SK-N-SH (cell line): Measurements from ENCODE around the gene TTC9. TPM values are rescaled to one million over a fixed set of nuclear protein-coding genes. Genes with fewer than 3 reads are reported as not detected.

Experiments used
- CTCF ChIA-PET: fragments of 300-600, 350-600 bp; formaldehyde crosslinking; extraction: SDS; loops from one replicate; lab custom pipeline; 2021; lab: Yijun Ruan, JAX
- POLR2A ChIA-PET: fragments of 350-600 bp; sonication (Branson Sonifier 250); formaldehyde crosslinking; extraction: SDS; loops from one replicate; lab custom pipeline; 2020; ENCODE audit warnings: antibody characterized with exemption, inconsistent platforms; lab: Yijun Ruan, JAX
- DNase-seq: peaks from one replicate; pipeline ENCODE4 v3.0.0; 2012
- H2AFZ ChIP-seq: fragments of 200-600 bp; sonication (generic); 2 replicates; pipeline ENCODE4 v1.8.1; 2016; ENCODE audit warnings: antibody characterized with exemption, mild to moderate bottlenecking, low read depth
- H3F3A ChIP-seq: fragments of 200-600 bp; sonication (generic); replicated peaks from 2 replicates; pipeline ENCODE3; 2016; ENCODE audit warnings: antibody characterized with exemption, mild to moderate bottlenecking; ENCODE audit not compliant: insufficient read depth
- H3K27ac ChIP-seq, 2 experiments: fragments of 200-500 bp in 1 of 2; fragments of 200-600 bp in 1 of 2; sonication (Bioruptor generic) in 1 of 2; sonication (generic), shearing (Covaris generic) in 1 of 2; 2 replicates each; pipeline versions ENCODE4 v1.5.1 to v1.6.1; 2014 to 2016; ENCODE audit warnings: low read depth in 2 of 2, inconsistent platforms in 1 of 2, low read length in 1 of 2, mild to moderate bottlenecking in 1 of 2, mixed read lengths in 1 of 2
- H3K27me3 ChIP-seq: fragments of 200-600 bp; sonication (generic), shearing (Covaris generic); 2 replicates; pipeline ENCODE4 v1.6.1; 2016; ENCODE audit warnings: mixed run types; ENCODE audit not compliant: insufficient read depth
- H3K36me3 ChIP-seq, 2 experiments: fragments of 200-500 bp in 1 of 2; fragments of 200-600 bp in 1 of 2; sonication (Bioruptor generic) in 1 of 2; sonication (generic) in 1 of 2; replicated peaks in 1 of 2; 2 replicates each; pipeline versions ENCODE3 to v1.5.1; 2014 to 2016; ENCODE audit warnings: low read length in 1 of 2, mild to moderate bottlenecking in 1 of 2; ENCODE audit not compliant: insufficient read depth in 2 of 2, control insufficient read depth in 1 of 2
- H3K4me1 ChIP-seq, 2 experiments: fragments of 200-500 bp in 1 of 2; fragments of 200-600 bp in 1 of 2; sonication (Bioruptor generic) in 1 of 2; sonication (generic), shearing (Covaris generic) in 1 of 2; 2 replicates each; pipeline versions ENCODE4 v1.5.1 to v1.6.1; 2014 to 2016; ENCODE audit warnings: low read depth in 1 of 2, low read length in 1 of 2, mixed run types in 1 of 2; ENCODE audit not compliant: insufficient read depth in 2 of 2, control insufficient read depth in 1 of 2
- H3K4me2 ChIP-seq: fragments of 200-600 bp; sonication (generic), shearing (Covaris generic); 2 replicates; pipeline ENCODE4 v1.6.1; 2017; ENCODE audit warnings: mixed run types
- H3K4me3 ChIP-seq, 2 experiments: fragments of 200-500 bp in 1 of 2; fragments of 200-600 bp in 1 of 2; sonication (Bioruptor generic) in 1 of 2; sonication (generic), shearing (Covaris generic) in 1 of 2; 2 replicates each; pipeline versions ENCODE4 v1.5.1 to v1.8.1; 2014 to 2016; ENCODE audit warnings: low read depth in 2 of 2, inconsistent platforms in 1 of 2, low read length in 1 of 2, mild to moderate bottlenecking in 1 of 2, mixed read lengths in 1 of 2, moderate library complexity in 1 of 2
- H3K79me2 ChIP-seq: fragments of 200-600 bp; sonication (generic); 2 replicates; pipeline ENCODE4 v1.8.1; 2017; ENCODE audit warnings: mild to moderate bottlenecking; ENCODE audit not compliant: insufficient read depth
- H3K9ac ChIP-seq: fragments of 200-600 bp; sonication (generic); 2 replicates; pipeline ENCODE4 v1.6.1; 2017; ENCODE audit warnings: mixed run types
- H3K9me2 ChIP-seq: fragments of 200-600 bp; sonication (generic); 2 replicates; pipeline ENCODE4 v1.6.1; 2017; ENCODE audit warnings: mixed run types
- H3K9me3 ChIP-seq: fragments of 200-600 bp; sonication (generic); 2 replicates; pipeline ENCODE4 v1.6.1; 2017; ENCODE audit warnings: mixed run types, mild to moderate bottlenecking, moderate library complexity
- H4K20me1 ChIP-seq: fragments of 200-600 bp; sonication (generic); 2 replicates; pipeline ENCODE4 v1.6.1; 2017; ENCODE audit warnings: mild to moderate bottlenecking, mixed run types; ENCODE audit not compliant: insufficient read depth
- FOXJ3 ChIP-seq: sonication (generic); formaldehyde crosslinking; IDR thresholded peaks from 2 replicates; pipeline ENCODE4 v1.5.1; 2020; ENCODE audit warnings: mild to moderate bottlenecking, missing genetic modification reagents
- FOXM1 ChIP-seq: IDR thresholded peaks from 2 replicates; pipeline ENCODE4 v1.4.0; 2012; ENCODE audit warnings: low read depth, mild to moderate bottlenecking
- GABPA ChIP-seq: IDR thresholded peaks from 2 replicates; pipeline ENCODE4 v1.4.0; 2012; ENCODE audit warnings: low read depth, mild to moderate bottlenecking
- GATA2 ChIP-seq: sonication (generic); formaldehyde crosslinking; IDR thresholded peaks from 2 replicates; pipeline ENCODE4 v1.5.0; 2020; ENCODE audit warnings: mild to moderate bottlenecking, missing genetic modification reagents
- MEF2A ChIP-seq: IDR thresholded peaks from 2 replicates; pipeline ENCODE4 v1.4.0; 2012; ENCODE audit warnings: low read depth, borderline replicate concordance
- MXI1 ChIP-seq: IDR thresholded peaks from 2 replicates; pipeline ENCODE4 v1.6.1; 2012; ENCODE audit warnings: mild to moderate bottlenecking, low read depth, low read length, improper control_type of control experiment
- NRF1 ChIP-seq: IDR thresholded peaks from 2 replicates; pipeline ENCODE4 v1.6.1; 2012; ENCODE audit warnings: low read depth, mild to moderate bottlenecking, low read length
- RFX5 ChIP-seq: IDR thresholded peaks from 2 replicates; pipeline ENCODE4 v1.6.1; 2012; ENCODE audit warnings: mild to moderate bottlenecking, improper control_type of control experiment, low read length
- RXRA ChIP-seq: IDR thresholded peaks from 2 replicates; pipeline ENCODE4 v1.4.0; 2012; ENCODE audit warnings: low read depth, mild to moderate bottlenecking, borderline replicate concordance
- SIN3A ChIP-seq: IDR thresholded peaks from 2 replicates; pipeline ENCODE4 v1.6.1; 2012; ENCODE audit warnings: low read depth, mild to moderate bottlenecking, low read length, moderate library complexity, borderline replicate concordance
- TAF1 ChIP-seq: IDR thresholded peaks from 2 replicates; pipeline ENCODE4 v1.6.1; 2012; ENCODE audit warnings: low read depth, mild to moderate bottlenecking, low read length, moderate library complexity, borderline replicate concordance
- USF1 ChIP-seq: IDR thresholded peaks from 2 replicates; pipeline ENCODE4 v1.4.0; 2012; ENCODE audit warnings: low read depth, borderline replicate concordance
- USF2 ChIP-seq: fragments of 150-350 bp; IDR thresholded peaks from 2 replicates; pipeline ENCODE4 v1.6.1; 2017; ENCODE audit warnings: antibody characterized with exemption, low read length, low read depth, borderline replicate concordance
- WGBS: methylation state at CpG from one replicate; pipeline ENCODE4 v1.1.6; 2017; ENCODE audit warnings: low lambda C conversion rate; 5-methylcytosine and 5-hydroxymethylcytosine counted together
- polyA plus RNA-seq, 3 experiments: library from polyadenylated mRNA; depleted of rRNA; stranded (reverse); fragments of >200 nt; gene quantifications; 2 replicates each; pipeline ENCODE4 v1.2.3, GENCODE V29; 2012
- TF ChIP-seq, protein P1 (sequence below): IDR thresholded peaks from 2 replicates; pipeline ENCODE4 v1.4.0; 2012; ENCODE audit warnings: low read depth, borderline replicate concordance

Gene TTC9
- polyA plus RNA-seq, 1 of the 3 experiments (the other 2 are of a cell fraction) = 0.33 TPM

GRCh38 chr14:70721542-70721941 is 79.8 kb downstream of the TTC9 start:
- DNase-seq = no peak
- no peak overlapping the region for H2AFZ ChIP-seq
- CTCF ChIA-PET = interaction anchor here (0.8 to 2.6 kb wide), 3 partner anchors 8 to 903 kb away, joined by 3 to 21 read pairs (median 6); no protein-coding TSS in a partner anchor
- H3K79me2 ChIP-seq = no peaks in the 10 kb centered on the region
- H3K9ac ChIP-seq = no peak overlapping the region
- no peak overlapping the region for H3K4me2 ChIP-seq
- WGBS = 75% methylated on average over 2 of the region's 2 CpGs
- no peaks in the 10 kb centered on the region for H3K9me3 ChIP-seq
- H3K27ac ChIP-seq = no peak overlapping the region
- H3F3A ChIP-seq = no peaks in the 10 kb centered on the region
- TF ChIP-seq, protein P1, sequence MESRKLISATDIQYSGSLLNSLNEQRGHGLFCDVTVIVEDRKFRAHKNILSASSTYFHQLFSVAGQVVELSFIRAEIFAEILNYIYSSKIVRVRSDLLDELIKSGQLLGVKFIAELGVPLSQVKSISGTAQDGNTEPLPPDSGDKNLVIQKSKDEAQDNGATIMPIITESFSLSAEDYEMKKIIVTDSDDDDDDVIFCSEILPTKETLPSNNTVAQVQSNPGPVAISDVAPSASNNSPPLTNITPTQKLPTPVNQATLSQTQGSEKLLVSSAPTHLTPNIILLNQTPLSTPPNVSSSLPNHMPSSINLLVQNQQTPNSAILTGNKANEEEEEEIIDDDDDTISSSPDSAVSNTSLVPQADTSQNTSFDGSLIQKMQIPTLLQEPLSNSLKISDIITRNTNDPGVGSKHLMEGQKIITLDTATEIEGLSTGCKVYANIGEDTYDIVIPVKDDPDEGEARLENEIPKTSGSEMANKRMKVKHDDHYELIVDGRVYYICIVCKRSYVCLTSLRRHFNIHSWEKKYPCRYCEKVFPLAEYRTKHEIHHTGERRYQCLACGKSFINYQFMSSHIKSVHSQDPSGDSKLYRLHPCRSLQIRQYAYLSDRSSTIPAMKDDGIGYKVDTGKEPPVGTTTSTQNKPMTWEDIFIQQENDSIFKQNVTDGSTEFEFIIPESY = no peak
- no peak for TF ChIP-seq RFX5
- H3K36me3 ChIP-seq = no peaks in the 10 kb centered on the region
- H3K4me3 ChIP-seq = no peak overlapping the region
- H3K4me1 ChIP-seq = peaks cover 0 to 7% of the 10 kb centered on the region in 2 experiments; a peak in 2 of 4 replicates
- H3K9me2 ChIP-seq = no peaks in the 10 kb centered on the region
- no peaks in the 10 kb centered on the region for H3K27me3 ChIP-seq
- H4K20me1 ChIP-seq = no peaks in the 10 kb centered on the region
- POLR2A ChIA-PET = no interaction called here

DNA sequence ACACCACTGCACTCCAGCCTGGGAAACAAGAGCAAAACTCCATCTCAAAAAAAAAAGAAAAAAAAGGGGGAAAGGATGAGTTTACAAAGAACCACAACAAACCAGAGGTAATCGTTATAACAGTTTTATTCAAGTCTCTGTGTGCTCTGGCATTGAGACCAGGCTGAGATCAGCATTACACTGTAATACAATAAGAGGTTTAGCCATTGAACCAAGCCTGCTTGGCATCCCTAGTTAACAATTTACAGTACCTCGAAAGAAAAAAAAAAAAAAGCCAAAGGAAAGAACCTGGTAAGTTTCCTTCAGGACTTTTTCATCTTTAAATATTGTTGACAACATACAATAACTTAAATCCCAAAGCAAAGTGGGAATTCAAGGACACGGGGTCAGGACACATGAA is 80.7 kb downstream of the TTC9 start:
- Histone ChIP-seq H3K4me3 (no peak overlapping the region), H3K27me3 (no peaks in the 10 kb centered on the region), H3K9me2 (no peaks in the 10 kb centered on the region), H3K4me1 (no peaks in the 10 kb centered on the region), H2AFZ (no peak overlapping the region), H3K27ac (no peak overlapping the region), H3K9ac (no peak overlapping the region), H3K36me3 (no peaks in the 10 kb centered on the region), H4K20me1 (no peaks in the 10 kb centered on the region), H3F3A (no peaks in the 10 kb centered on the region), H3K79me2 (no peaks in the 10 kb centered on the region), H3K9me3 (no peaks in the 10 kb centered on the region), H3K4me2 (no peak overlapping the region)
- TF ChIP-seq TAF1 = no peak
- TF ChIP-seq GATA2 = no peak
- TF ChIP-seq USF2 = no peak
- TF ChIP-seq RXRA = no peak
- no peak for TF ChIP-seq MEF2A
- no peak for TF ChIP-seq NRF1
- POLR2A ChIA-PET = no interaction called here
- 72% methylated on average over 3 of the region's 3 CpGs for WGBS
- DNase-seq = no peak
- CTCF ChIA-PET = interaction anchor here (1.1 to 2.6 kb wide), 2 partner anchors 9 to 14 kb away, joined by 5 to 21 read pairs; no protein-coding TSS in a partner anchor

DNA sequence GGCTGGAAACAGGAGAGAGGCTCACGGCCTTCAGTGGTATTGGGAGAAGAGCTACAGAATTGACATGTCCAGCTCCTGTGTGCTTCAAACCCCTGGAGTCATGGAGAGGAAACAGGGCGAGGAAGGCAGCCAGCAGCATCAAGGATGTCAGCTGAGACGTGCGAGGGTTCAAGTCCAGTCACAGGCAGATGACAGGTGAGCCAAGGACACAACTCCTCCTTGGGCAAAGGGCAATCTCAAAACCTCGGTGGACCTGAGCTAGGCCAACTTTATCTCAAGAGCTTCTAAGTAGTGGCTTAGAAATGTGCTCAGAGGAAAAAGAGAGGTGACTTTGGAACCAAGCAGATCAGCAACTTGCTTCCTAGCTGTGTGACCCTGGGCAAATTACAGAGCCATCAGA is 81.6 kb downstream of the TTC9 start:
- no peaks in the 10 kb centered on the region for H3K27me3 ChIP-seq
- no peaks in the 10 kb centered on the region for H3K9me2 ChIP-seq
- H3K36me3 ChIP-seq = no peaks in the 10 kb centered on the region
- no peak overlapping the region for H3K4me2 ChIP-seq
- no peak for DNase-seq
- no peaks in the 10 kb centered on the region for H3K9me3 ChIP-seq
- H3F3A ChIP-seq = no peaks in the 10 kb centered on the region
- no peak overlapping the region for H3K9ac ChIP-seq
- ChIA-PET CTCF (interaction anchor here (1.0 to 2.6 kb wide), 3 partner anchors 9 to 94 kb away, joined by 4 to 21 read pairs (median 5); no protein-coding TSS in a partner anchor), POLR2A (no interaction called here)
- H4K20me1 ChIP-seq = no peaks in the 10 kb centered on the region
- no peaks in the 10 kb centered on the region for H3K79me2 ChIP-seq
- H3K27ac ChIP-seq = no peak overlapping the region
- 78% methylated on average over 5 of the region's 5 CpGs for WGBS
- no peak overlapping the region for H3K4me3 ChIP-seq
- H2AFZ ChIP-seq = no peak overlapping the region
- H3K4me1 ChIP-seq = no peaks in the 10 kb centered on the region
- TF ChIP-seq FOXJ3 (CRISPR knock-in tag) (no peak), GABPA (no peak), USF1 (no peak), SIN3A (no peak), FOXM1 (no peak), MXI1 (no peak)
- TF ChIP-seq, protein P1 = no peak
